ENCODE data around the gene HAGHL. TPM values are rescaled to one million over a fixed set of nuclear protein-coding genes. Genes with fewer than 3 reads are reported as not detected.

HAGHL gene
- total RNA-seq, 2 donors from 2014 or later, result 6.4 to 8.1 TPM

DNA sequence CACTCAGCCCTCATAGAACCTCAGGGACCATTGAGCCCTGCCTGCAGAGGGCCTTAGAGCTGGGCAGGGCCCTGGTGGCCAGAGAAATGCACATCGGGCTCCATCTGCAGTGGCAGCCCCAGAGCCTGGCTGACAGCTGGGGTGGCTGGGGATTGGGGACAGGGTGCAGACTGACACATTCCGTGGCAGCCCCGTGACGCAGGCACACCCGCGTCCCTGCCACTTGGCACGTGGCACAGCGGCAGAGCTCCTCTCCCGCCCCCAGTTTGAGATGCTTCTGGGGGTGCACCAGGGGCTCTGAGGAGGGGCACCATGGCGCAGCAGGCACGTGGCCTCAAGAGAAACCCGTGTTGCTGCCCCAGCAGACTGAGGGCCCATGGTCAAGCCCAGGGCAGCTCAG is 23.5 kb upstream of the HAGHL start:
- Histone ChIP-seq H3K4me3 (no peak overlapping the region), H3K27ac (no peak overlapping the region), H3K36me3 (no peaks in the 10 kb centered on the region), H3K9me3 (no peaks in the 10 kb centered on the region), H3K27me3 (replicated peaks; ENCODE audit: insufficient read depth) (peaks cover 28% of the 10 kb centered on the region), H3K4me1 (ENCODE audit: control insufficient read depth in 1 of 2, low read depth in 2 of 2) (no peaks in the 10 kb centered on the region)
- ATAC-seq (ENCODE audit: insufficient number of reproducible peaks, low FRiP score, low read depth) (no peak), DNase-seq (ENCODE audit: low spot score) (no peak)
- TF ChIP-seq, protein P1, sequence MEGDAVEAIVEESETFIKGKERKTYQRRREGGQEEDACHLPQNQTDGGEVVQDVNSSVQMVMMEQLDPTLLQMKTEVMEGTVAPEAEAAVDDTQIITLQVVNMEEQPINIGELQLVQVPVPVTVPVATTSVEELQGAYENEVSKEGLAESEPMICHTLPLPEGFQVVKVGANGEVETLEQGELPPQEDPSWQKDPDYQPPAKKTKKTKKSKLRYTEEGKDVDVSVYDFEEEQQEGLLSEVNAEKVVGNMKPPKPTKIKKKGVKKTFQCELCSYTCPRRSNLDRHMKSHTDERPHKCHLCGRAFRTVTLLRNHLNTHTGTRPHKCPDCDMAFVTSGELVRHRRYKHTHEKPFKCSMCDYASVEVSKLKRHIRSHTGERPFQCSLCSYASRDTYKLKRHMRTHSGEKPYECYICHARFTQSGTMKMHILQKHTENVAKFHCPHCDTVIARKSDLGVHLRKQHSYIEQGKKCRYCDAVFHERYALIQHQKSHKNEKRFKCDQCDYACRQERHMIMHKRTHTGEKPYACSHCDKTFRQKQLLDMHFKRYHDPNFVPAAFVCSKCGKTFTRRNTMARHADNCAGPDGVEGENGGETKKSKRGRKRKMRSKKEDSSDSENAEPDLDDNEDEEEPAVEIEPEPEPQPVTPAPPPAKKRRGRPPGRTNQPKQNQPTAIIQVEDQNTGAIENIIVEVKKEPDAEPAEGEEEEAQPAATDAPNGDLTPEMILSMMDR (IDR thresholded peaks at IDR 0.05), result no peak

DNA sequence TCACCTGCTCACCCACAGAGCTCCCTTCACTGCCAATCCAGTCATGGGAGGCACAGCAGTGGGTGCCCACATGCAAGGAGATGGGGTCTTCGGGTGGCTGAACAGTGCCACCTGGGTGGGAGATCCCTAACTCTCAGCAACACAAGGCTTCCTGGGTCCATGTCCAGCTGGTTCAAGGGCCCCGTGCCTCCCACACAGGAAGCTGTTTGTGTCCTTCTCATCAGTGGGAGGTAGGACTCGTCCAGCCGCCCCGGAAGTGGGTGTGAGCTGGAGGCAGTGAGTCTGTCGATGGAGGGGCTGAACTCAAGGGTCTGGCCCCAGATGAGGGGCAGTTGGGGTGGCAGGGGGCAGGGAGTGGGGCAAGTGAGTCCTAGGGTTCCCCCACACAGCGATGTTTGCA is 22.9 kb upstream of the HAGHL start:
- H3K27ac ChIP-seq, result no peak overlapping the region
- peaks cover 30% of the 10 kb centered on the region for H3K27me3 ChIP-seq (replicated peaks; ENCODE audit: insufficient read depth)
- ATAC-seq (ENCODE audit: insufficient number of reproducible peaks, low FRiP score, low read depth), result no peak
- no peaks in the 10 kb centered on the region for H3K36me3 ChIP-seq
- no peaks in the 10 kb centered on the region for H3K4me1 ChIP-seq (ENCODE audit: control insufficient read depth in 1 of 2, low read depth in 2 of 2)
- TF ChIP-seq, protein P1 (IDR thresholded peaks at IDR 0.05), result no peak
- DNase-seq (ENCODE audit: low spot score), result no peak
- H3K4me3 ChIP-seq, result no peak overlapping the region
- no peaks in the 10 kb centered on the region for H3K9me3 ChIP-seq

DNA sequence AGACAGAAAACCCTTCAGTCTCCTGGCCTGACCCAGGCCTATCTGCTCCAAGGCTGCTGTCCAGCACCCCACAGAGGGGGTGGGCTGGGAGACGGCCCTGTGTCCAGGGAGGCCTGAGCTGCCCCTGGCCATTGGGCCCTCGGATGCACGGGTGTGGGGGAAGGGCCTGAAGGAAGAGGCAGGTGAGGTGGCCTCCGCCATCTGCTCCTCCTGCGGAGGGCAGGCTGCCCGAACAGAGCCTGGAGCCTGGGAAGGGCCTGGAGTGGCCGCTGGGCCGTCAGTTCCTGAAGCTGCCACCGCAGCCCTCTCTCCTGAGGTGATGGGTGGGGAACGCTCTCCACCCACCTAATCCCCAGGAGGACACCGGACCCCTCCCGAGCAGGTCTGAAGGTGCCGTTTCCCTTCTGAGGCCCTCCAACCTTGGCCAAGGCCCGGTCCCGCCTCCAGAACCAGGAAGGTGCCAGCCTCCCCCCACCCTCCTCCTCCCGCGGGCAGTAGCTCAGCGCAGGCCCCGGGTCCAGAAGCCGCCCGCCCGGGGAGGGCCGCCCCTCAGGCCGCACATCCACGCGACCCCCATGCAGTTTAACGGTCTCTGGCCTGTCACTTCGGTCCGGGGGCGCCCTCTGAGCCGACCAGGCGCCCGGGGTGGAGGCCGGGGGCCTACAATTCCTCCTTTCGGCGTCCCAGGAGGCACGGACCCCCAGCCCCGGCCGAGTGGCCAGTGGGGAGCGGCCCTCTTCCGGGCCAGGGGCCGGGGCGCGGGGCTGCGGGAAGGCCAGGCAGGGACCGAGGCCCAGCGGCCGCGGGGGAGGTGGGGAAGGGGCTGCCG is 22.1 kb upstream of the HAGHL start:
- Histone ChIP-seq H3K4me3 (no peak overlapping the region), H3K4me1 (ENCODE audit: control insufficient read depth in 1 of 2, low read depth in 2 of 2) (peaks cover 1 to 4% of the 10 kb centered on the region in 2 donors), H3K36me3 (no peaks in the 10 kb centered on the region), H3K27me3 (replicated peaks; ENCODE audit: insufficient read depth) (peaks cover 30% of the 10 kb centered on the region), H3K9me3 (no peaks in the 10 kb centered on the region), H3K27ac (no peak overlapping the region)
- ATAC-seq (ENCODE audit: insufficient number of reproducible peaks, low FRiP score, low read depth) (no peak), DNase-seq (ENCODE audit: low spot score) (no peak)
- TF ChIP-seq, protein P1 (IDR thresholded peaks at IDR 0.05), result no peak

DNA sequence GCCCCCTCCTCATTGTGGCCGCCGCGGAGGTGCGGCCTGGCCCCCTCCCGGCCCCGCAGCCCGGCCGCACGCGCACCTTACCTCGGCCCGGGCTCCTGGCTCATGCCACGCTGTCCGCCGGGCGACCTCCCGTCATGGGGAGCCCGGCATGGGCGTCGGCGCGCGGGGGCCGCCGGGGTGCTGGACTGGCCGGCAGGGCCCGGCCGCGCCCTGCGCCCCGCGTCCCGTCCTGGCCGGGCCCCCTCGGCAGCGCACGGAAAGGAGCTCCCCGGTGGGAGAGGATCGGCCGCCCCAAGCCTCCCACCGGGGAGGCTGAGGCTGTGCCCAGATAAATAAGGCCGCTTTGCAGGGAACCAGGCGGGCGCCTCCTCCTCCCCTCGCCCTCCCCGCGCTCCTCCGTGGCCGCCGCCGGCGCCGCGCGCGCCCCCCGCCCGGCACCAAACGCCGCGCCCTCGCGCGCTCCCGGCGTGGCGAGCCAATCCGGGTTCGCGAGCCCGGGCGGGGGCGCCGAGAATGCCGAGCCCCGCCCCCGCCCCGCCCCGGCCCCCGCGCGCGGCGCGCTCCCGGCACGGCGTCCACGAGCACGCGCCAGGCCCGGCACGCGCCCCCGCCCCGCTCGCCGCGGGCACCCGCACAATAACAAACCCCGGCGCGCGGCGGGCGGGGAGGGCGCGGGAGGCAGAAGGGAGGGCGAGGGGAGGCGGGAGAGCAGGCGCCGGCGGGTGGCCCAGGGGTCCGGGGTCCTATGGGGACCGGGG is 21.3 kb upstream of the HAGHL start, which contains the start of gene FBXL16:
FBXL16 (minus strand) TSS at position 371 of the 758 bp plus-strand sequence. CDS start 8,396 bp downstream, outside the sequence.
- peaks cover 26% of the 10 kb centered on the region for H3K27me3 ChIP-seq (replicated peaks; ENCODE audit: insufficient read depth)
- ATAC-seq (ENCODE audit: insufficient number of reproducible peaks, low FRiP score, low read depth) (no peak), DNase-seq (ENCODE audit: low spot score) (no peak)
- H3K4me1 ChIP-seq (ENCODE audit: control insufficient read depth in 1 of 2, low read depth in 2 of 2), result peaks cover 4 to 10% of the 10 kb centered on the region in 2 donors
- no peaks in the 10 kb centered on the region for H3K36me3 ChIP-seq
- TF ChIP-seq, protein P1 (IDR thresholded peaks at IDR 0.05), result no peak
- H3K4me3 ChIP-seq, result no peak within 1 kb of the TSS
- no peak within 1 kb of the TSS for H3K27ac ChIP-seq
- no peaks in the 10 kb centered on the region for H3K9me3 ChIP-seq

All from thoracic aorta (tissue), 2 donors.